ENCODE results near the gene LSMEM2. TPM values are rescaled to one million over a fixed set of nuclear protein-coding genes. Genes with fewer than 3 reads are reported as not detected.

The LSMEM2 gene
- total and polyA plus RNA-seq, 9 of the 15 experiments (the other 6 are each of a cell fraction or from before 2014, with no cell fraction given): not detected

- ChIA-PET POLR2A (interaction anchor here (0.6 to 0.7 kb wide), 2 partner anchors 79 to 119 kb away, joined by 3 read pairs; no protein-coding TSS in a partner anchor), CTCF (ENCODE audit: low intra/inter-chr PET ratio) (no interaction called here)
- TF ChIP-seq PHF8 (IDR thresholded peaks at IDR 0.05; ENCODE audit: borderline replicate concordance, low read length) (peak; percentile 17; the same call in 1 of the 2 replicates), ZFX (CRISPR knock-in tag; IDR thresholded peaks at IDR 0.05) (peak; percentile 21; the same call in 1 of the 2 replicates), YY1 (IDR thresholded peaks at IDR 0.05; ENCODE audit: borderline replicate concordance in 1 of 3, control insufficient read depth in 1 of 3, extremely low read depth in 1 of 3, insufficient read depth in 3 of 3, insufficient read length in 1 of 3, insufficient replicate concordance in 2 of 3, low read depth in 1 of 3, low read length in 2 of 3) (peak in 1 of 3 experiments; percentile 22), ZNF263 (CRISPR knock-in tag; IDR thresholded peaks at IDR 0.05; ENCODE audit: borderline replicate concordance) (peak; percentile 73; the same call in 1 of the 2 replicates), ZNF239 (CRISPR knock-in tag; IDR thresholded peaks at IDR 0.05) (no peak), SPI1 (IDR thresholded peaks at IDR 0.05; ENCODE audit: borderline replicate concordance, low read depth, low read length) (0 out of 2 replicates have a peak, but pooled peaks have one; percentile 26), FOXA1 (IDR thresholded peaks at IDR 0.05; ENCODE audit: borderline replicate concordance) (no peak), ETS2 (tag; IDR thresholded peaks at IDR 0.05; ENCODE audit: borderline replicate concordance, poor library complexity, severe bottlenecking) (no peak)
- Histone ChIP-seq H3K27me3 (ENCODE audit: control insufficient read depth in 2 of 2, insufficient read depth in 2 of 2, low read length in 2 of 2) (no peaks in the 10 kb centered on the region), H3K9me3 (replicated peaks; ENCODE audit: control insufficient read depth, insufficient read depth, low read depth, low read length) (no peaks in the 10 kb centered on the region), H2AFZ (ENCODE audit: low read depth, low read length) (no peak overlapping the region), H4K20me1 (replicated peaks; ENCODE audit: control insufficient read depth, insufficient read depth, low read length) (no peaks in the 10 kb centered on the region), H3K9ac (ENCODE audit: insufficient read depth in 1 of 2, low read depth in 2 of 2, low read length in 2 of 2) (peak overlapping the region in 1 of 2 experiments; percentile 95; a peak in 3 of 4 replicates), H3K36me3 (ENCODE audit: control insufficient read depth, insufficient read depth, low read length) (peaks cover 4% of the 10 kb centered on the region; the same call in 1 of the 3 replicates), H3K4me2 (ENCODE audit: insufficient read depth, low read length) (peak overlapping the region; percentile 80), H3K79me2 (ENCODE audit: control insufficient read depth, insufficient read depth, low read length) (peaks cover 34% of the 10 kb centered on the region), H3K4me1 (replicated peaks in 1 of 2; ENCODE audit: control insufficient read depth in 2 of 2, insufficient read depth in 2 of 2, low read length in 2 of 2) (peaks cover 36 to 67% of the 10 kb centered on the region in 2 experiments), H3K9me1 (ENCODE audit: control insufficient read depth, insufficient read depth, low read length) (no peaks in the 10 kb centered on the region), H3K4me3 (peak overlapping the region; percentile 73), H3K27ac (ENCODE audit: extremely low read depth, low read depth, low read length) (0 out of 3 replicates have a peak overlapping the region, but pooled peaks have one; percentile 8)
- ATAC-seq (no peak), FAIRE-seq (no peak), DNase-seq (ENCODE audit: extremely low read depth in 1 of 4, low spot score in 3 of 4) (peak in 3 of 4 experiments; percentile 22 to 45 (median 27))
- in situ Hi-C loops (cut with MboI) (no loop called here), intact Hi-C loops (cut with micrococcal nuclease) (no loop called here)
- no TSS peak for BruUV-seq (replicated peaks)
- WGBS (ENCODE audit: insufficient coverage, low coverage, missing lambda C conversion rate): 29% methylated on average over 7 of the region's 7 CpGs
Observed at GRCh38 chr3:50237133-50237651, 41.7 kb upstream of the LSMEM2 start.
